Activated T-cell treated with anti-CD3 and anti-CD28 coated beads for 1 hour (primary cell): ENCODE data around the gene HOXA5.

Source experiments
- DNase-seq: peaks from one replicate; pipeline ENCODE4 v3.0.0-alpha.2; 2020; ENCODE audit warnings: low read depth

The HOXA5 gene

DNA sequence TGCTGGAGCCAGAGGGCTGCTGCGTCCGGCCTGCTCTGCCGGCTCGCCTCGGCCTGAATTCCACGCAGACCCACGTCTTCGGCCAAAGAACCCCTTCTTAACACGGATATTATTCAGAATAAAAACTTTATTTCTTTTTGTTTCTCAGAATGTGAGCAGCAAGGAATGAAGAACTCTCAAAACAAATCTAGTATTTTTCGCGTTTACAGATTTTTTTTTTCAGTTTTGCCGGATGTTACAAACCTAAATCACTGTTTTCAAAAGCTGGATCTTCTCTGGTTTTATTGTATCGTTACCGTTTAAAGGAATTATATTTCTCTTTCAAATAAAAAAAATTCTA, 36.6 kb downstream of the HOXA5 start:
- no peak for DNase-seq

DNA sequence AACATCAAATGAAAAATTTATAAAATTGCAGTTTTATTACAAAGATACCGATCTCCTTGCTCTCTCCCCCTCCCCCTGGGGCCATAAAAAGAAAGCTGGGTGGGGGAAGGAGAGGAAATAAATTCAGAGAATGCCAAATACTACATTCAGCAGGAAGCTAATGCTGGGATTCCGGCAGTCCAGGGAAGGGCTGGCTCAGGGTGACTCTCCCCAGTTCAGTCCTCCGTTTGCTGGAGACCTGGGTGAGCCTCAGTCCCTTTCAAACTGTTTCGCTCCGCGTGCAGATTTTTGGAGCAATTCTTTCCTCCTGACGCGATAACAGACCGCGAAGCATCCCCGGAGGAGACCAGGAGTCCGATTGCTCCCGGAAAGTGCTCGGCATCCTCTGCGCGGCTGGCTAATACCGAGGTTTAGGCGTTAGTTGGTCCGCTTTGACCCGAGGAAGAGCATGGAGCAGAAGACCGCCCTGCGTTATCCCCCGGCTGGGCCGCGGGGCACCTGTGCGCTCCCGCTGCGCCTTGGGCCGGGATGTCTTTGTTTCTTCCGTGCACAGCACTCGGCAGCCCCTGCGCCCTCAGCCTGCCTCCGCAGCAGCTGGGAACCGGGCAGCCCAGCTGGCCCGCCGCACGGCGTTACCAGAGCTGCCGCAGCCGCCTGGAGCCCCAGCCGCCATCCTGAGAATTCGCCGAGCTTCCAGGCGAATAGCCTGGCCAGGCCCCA, 37.1 kb downstream of the HOXA5 start:
- DNase-seq, result no peak

DNA sequence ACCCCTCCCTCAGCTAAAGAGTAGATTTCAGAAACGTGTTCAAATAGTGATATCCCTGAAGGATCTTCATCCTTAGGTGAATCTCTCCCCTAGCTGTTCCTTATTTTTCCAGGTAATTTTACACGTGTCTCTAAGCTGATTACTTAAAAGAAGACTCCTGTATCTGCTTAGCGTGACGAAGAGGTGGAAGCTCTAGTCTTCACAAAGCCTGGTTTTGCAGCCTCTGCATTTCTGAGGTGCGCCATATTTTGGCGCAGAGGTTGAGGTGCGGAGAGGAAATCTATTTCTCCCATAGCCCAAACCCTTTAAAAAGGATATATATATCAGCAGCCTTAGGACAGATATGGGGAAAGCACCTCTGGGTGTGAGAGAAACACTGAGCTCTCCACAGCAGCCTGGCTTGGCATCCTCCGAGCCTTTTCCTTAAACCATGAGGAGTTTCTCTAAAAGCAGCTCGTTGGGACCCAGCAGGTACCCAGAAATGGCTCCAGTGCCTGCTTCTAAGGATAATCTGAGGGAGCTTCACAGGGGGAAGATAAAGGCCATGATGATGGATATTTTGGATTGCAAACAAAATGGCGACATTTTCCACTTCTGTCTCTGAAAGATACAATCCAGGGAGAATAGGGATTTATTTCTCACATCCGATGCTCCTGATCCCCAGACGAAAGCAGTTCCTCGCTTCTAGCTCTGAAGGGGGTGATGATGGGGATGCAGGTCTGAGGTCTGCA, 38.0 kb downstream of the HOXA5 start:
- no peak for DNase-seq

DNA sequence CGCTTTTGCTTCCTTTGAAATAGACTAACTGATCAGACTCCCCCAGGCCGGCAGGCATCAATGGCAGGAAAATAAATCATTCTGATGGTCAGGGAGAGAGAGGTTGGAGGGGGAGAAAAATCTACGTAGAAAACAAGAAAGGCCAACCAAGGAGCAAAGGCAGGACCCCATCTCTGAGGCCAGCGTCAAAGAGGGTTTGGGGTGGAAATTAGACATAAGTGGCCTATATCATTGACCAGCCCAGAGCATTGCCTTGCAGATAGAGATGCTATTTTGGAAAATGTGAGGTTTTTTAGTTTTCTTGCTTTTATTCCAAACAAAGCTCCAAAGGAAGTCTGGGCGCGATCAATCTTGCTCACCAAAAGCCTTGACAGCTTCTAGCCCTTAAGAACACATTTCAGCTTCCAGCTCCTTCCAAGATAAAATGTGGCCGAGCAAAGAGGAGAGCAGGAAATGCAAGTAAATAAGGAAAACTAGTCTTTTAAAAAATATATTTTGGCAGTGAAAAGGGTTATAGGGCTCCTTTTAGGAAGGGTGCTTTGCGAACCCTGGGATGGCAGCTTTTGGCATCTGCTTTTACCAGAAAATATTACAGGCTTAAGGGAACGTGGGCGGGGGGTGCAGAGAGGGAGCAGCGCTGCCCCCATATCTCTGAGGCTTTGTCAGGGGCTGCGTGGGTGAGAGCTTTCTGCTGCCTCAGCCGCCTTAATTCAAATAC, 39.0 kb downstream of the HOXA5 start:
- DNase-seq, result no peak

DNA sequence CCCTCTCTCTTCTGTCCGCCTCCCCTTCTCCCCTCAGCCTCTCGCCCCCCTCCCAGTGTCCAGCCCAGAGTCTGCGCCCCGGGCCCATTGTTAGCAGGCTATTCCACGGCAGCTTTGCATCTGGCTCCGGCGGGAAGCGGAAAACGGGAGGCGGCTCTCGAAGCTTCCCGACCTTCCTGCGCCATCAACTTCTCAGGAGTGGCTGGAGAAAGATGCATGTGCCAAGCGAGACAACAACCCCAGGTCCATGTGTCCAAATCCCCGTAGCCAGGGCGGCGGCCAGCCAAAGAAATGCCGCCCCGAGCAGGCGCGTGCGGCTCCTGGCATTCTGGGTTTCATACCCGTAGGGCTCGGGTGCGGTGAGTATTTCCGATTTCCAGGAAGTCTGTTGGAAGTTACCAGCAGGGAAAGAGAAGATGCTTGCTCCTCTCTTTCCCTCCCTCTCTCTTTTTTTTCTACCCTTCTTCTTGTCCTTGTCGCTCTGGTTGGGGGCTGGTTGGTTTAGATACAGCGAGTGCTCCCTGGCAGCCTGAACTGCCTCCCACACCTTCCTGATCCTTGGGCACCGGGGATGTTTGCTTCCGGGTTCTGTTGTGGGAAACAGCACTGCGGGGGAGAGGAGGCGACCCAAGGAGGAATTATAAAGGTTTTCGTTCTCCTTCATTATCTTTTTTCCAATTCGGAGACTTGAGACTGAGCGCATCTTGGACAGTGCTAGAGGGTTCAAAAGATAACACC, 39.8 kb downstream of the HOXA5 start:
- DNase-seq, result no peak

DNA sequence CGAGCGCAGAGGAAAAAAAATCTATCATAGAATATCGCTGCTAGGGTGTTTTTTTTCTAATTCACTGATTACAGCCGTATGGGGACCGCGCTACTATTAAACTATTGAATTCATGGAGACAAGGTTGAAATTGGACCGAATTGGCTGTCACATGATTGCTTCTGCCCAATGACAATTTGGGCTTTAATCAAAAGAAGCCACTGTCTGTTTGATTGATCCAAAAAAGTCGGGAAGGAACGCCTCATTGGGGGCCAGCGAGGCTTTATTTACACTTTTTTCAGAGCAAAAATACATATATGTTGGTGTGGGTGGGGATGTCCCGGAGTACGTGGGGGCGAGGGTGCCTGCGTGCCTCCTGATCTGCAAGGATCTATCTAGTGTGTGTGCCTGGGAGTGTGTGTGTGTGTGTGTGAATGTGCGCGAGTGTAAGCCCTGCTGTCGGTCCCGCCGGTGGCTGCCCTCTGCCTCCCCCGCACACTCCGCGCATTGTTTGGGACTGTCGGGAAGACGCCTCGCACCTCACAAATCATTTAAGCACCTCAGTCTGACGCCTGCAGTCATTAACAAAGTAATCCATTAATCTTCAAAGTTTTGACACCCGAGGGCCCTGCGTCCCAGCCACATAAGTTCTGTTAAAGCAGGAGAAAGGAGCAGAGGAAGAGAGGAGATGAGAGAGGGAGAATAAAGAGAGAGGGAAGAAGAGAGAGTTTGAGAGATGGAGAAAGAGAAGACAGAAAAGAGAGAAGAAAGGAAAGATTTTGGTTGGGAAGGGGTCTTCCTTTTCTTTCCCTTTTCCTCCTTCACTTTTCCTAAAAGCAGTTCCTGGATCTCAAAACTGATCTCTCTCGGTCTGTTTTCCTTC, 40.7 kb downstream of the HOXA5 start, which contains the start of gene HOXA2:
TSS of gene HOXA2 (minus strand) at position 103 of the 862 bp plus-strand sequence. CDS start 183 bp downstream, outside the sequence.
- no peak for DNase-seq

DNA sequence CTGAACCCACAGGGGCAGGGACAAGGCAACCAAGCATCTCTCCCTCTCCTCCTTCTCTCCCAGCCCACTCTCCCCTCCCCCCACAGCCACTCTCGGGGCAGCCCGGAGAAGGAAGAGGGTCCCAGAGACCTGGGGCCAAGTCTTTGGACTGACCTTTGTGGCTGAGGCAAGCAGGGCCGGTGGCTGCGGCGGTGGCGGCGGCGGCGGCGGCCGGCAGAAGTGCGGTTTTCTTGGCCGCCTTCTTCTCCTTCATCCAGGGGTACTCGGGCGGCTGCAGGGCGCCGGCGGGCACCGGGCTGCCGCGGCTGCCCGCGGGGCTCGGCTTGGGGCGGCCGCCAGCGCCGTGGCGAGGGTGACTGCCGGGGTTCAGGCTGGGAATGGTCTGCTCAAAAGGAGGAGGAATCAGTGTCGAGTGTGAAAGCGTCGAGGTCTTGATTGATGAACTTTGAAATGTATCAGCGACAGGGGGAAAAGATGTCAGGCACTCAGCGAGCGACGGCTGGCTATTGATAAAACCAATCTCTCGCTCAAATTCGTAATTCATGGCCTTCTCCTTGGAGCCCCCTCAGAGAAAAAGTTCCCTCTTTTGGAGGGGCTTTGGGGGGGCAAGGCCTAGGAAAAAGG, 41.4 kb downstream of the HOXA5 start:
- DNase-seq, result no peak

DNA sequence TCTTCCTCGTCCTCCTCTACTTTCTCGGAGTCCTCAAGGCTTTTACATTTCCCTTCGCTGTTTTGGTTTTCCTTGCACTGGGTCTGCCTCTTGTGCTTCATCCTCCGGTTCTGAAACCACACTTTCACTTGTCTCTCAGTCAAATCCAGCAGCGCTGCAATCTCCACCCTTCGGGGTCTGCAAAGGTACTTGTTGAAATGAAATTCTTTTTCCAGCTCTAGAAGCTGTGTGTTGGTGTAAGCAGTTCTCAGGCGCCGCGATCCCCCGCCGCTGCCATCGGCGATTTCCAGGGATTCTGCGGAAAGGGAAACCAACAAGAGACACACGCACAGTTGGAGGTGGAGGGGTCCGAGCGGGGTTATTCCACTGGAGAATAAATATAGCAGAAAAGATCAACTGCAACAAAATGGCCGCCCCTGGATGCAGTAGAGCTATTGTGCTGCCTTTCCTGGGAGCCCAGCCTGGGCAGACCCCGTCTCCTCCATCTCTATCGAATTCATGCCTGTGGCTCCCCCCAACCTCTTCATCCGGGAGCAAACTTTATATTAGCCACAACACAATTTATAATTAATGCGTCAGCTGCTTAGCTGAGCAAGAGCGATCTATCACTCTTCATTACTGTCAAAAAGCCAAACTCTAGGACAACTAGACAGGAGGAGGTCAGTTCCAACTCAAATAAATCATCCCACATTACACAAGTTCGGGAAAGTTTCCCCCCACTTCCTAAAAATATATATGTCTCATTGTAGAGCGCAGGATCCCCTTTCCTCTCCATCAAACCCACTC, 42.1 kb downstream of the HOXA5 start:
- no peak for DNase-seq

DNA sequence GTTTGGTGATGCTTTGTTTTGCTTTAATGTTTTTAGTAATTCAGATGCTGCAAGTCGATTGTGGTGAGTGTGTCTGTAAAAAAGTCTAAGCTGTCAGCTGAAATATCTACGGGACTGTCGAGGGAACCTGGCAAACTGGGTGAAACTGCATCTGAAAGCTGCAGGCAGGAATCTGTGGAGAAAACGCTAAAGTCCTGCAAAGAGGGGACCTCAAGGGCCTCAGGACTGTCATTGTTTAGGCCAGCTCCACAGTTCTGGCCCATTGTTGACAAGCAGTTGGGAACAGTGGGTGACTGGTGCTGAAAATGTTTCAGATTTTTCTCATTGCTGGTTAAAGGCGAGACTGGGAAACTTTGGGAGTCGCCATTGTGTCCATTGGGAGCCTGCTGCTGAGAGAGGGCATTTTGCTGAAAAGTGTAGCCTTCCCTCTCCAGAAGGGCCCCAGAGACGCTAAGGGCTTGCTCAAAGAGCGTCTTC, 42.7 kb downstream of the HOXA5 start:
- DNase-seq, result no peak

DNA sequence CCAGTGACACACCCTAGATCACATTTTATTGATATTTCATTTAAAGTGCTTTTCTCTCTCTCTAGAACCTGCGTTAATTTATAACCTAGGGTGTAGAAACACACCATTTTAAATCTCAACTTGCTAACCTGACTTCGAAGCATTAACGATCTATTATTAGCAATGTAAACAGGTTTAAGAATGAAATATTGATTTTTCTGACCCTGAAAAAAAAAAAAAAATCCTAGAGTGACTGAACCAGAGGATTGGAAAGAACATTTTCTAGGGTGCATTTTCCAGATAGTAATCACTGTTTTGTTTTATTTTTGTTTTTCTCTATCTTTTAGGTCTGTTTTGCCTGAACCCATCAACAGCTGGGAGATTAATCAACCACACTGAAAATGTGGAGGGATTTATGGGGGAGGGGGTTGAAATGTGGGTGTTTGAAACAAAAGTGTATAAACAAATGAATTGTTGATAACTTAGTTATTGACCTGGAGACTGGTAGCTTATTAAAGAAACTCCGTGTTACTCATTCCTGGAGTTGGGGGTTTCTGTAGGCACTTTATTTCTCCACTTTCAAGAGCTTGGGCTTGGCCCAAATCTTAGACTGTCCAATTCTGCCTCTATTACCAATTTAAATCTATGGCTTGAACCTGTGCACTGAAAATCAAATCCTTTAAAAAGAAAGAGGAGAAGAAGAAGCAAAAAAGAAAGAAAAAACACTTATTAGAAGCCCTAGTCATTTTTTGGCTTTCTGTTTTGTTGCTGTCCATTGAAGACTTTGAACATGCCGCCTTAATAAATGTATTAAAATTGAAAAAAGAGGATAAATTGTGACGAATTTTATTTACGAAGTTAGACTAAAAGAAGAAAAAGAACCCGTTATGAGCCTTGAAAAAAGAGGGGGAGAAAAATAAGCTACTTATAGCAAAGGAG, 43.8 kb downstream of the HOXA5 start:
- DNase-seq, result no peak

DNA sequence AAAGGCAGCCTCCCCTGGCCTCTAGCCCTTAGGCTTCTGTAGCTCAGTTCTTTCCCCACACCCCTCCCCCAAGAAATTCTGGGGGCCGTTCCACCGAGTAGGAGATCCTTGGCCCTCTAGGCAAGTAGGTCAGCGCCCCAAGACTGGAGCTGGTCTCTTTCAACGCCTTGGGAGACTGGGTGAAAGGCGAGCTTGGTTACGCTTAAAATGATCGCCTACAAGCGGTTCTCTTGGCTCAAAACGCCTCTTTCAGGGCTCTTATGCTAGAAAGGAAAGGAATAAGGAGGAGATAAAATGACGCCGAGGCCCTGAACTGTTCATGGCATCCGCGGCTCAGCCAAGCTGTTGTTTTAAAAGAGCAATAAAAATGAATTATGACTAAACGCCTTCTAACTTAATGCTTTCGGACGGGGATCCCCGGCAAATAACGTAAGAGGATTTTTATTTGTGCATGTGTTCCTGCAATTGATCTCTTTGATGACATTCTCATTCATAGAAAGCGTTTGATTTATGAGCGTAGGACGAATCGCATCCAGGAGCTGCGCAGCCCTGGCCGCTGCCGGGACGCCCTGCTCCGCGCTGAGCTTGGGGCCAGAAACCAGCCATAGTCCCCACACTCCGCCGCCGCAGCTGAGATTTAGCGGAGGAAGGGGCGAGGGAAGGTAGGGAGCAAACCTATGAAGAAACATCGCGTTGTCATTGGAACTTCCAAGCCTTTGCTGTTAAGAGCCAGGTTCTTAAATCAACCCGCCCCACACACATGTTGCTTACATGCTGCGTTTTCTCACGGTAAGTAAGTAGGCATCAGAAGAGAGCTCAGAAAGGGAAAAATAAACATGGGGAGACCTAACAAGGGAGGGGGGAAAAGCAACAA, 44.7 kb downstream of the HOXA5 start:
- no peak for DNase-seq

DNA sequence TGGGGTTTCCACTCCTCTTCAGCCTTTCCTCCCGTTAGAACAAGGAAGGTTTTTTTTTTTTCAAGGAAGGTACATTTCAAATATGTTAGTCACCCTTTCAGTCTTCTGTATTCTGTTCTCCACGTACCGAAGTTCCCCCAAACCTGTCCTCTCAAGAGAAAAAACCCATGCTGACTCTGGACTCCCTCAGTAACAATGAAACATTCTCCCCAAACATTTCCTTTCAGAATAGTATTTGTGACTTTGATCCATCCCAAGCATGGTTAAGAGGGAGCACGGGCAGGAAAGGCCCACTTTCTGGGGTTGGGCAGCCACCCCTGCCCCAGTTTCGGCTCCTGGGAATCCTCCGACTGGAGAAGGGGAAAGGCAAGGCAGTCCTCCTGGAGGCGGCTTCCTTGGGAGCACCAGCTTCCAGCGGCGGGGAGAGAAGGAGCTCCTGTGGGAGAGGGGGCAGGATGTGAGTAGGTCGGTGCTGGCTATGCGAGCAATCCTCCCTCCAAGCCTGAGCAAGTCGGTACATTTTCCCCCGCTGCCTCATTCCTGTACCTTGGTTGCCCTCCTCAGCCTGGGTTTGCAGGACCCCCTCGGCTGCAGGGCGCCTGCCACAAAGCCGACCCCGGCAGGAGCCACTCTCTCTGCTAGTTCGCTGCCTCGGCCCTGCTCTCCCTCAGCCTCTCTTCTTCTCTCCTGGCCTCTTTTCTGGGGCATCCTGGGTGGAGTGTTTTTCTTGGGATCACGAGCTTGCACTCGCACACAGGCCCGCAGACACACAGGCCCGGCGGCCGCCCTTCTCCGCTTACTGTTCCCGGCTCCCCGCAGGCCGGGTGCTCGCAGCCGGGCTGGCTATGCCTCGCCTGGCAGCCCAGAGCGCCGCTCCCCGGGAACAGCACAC, 45.5 kb downstream of the HOXA5 start:
- no peak for DNase-seq

DNA sequence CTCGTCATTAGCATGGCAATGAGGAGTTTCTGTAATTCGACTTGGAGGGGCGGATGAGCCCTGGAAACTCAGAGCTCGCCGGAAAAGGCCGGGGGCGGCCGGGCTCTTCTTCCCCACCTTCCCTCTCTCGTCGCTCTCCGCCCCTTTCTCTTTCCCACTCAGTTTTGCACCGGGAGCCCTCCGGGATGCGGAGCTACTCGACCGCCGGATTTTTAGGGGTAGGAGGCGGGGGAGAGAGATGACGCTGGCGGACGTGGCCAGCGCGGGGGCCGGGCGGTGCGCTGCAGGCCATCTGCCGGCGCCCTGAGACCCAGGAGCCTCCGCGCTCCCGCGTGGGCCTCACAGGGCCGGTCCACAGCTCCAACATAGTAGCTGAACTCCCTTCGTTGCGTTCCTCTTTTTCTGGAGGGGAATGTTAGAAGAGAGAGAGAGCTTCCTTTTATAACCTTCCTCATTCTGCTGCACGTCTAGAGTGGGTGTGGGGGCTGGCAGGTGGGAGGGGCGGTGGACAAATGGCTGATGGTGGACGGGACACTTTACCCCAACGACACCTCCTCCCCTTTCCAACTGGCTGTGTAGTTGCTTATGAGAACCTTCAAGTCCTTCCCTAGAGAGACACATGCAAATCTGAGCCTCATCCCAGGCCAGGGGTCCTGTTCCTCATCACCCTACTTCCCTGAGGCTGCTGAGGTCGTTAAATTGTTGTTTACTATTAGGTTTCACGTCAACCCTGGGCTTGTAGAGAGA, 46.5 kb downstream of the HOXA5 start:
- DNase-seq, result no peak

DNA sequence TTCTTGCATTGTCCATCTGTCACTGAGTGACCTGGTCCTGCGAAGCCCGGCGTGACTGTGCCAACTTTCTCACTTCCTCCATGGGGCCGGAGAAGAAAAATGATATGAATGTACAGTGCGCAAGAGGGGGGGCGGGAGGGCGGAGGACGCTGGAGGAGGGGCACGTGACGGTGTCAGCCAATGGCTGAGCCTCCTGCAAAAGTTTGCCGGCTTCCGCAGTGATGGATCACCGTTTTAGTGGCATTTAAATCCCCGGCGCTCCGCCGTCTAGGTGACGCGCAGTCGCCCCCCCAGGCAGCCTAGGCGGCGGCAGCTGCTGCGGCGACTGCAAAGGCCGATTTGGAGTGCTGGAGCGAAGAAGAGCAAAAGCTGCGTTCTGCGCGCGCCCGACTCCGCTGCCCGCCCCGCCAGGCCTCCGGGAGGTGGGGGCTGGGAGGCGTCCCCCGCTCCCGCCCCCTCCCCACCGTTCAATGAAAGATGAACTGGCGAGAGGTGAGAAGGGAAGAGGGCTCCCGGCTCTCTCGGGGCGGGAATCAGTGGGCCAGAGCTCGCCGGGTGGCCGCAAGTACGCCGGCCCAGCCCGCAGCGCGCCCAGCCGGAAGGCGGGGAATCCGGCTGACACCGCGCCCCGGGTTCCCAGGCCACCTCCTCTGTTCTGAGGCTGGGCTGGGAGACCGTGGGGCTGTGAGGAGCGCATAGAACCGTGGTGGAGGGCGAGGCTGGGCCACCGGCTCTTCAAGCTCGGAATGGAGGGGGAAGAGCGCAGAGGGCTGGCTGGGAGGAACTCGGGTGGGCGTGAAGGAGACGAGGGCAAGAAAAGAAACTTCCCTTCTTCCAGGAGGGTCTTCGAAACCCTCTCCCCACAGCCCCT, 47.3 kb downstream of the HOXA5 start, which contains the start of gene HOXA1:
TSS of gene HOXA1 (minus strand) at position 104 of the 871 bp plus-strand sequence. CDS start at position 16, 88 bp downstream.
- DNase-seq, result peak; percentile 47
